ENCODE data around the gene CLDND1. TPM values are rescaled to one million over a fixed set of nuclear protein-coding genes. Genes with fewer than 3 reads are reported as not detected.

The CLDND1 gene
- total RNA-seq, 4 donors from 2014 or later: 84.6 to 191 (median 139) TPM

DNA sequence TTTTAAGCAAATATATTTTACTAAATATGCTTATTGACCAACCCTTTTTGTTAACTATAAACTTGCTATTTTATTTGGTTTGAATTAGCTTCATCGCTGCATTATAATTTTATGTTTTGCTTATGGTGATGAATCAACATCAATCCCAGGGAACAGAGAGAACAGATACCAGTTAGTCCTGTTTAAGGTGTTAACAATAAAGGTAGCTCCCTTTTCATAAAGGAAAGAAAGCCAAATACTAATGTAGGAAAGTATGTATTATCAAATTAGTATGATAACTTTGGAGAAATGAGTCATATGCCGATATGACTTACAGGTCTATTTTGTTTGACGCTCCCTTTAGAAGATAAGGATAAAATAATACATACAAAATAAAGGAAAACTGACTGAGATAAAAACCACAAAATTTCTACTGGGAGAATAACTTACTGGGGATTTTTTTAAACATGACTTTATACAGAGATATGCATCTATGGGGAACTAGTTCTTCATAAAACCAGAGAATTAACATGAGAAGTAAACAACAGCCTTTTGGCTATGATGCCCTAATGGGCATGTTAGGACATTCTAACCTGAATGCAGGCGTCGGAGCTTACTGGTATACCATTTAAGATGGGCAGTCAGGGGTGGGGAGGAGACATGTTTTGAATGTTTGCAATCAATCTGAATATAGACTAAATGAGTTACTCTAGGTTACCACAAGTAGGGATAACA is 20.7 kb downstream of the CLDND1 start:
- Histone ChIP-seq H3K36me3 (peaks cover 0 to 10% (median 4%) of the 10 kb centered on the region in 4 donors), H3K27ac (replicated peaks in 1 of 4) (no peak overlapping the region), H3K9me3 (no peaks in the 10 kb centered on the region), H3K4me3 (no peak overlapping the region), H3K27me3 (no peaks in the 10 kb centered on the region), H3K4me1 (no peaks in the 10 kb centered on the region)
- TF ChIP-seq, protein P1, sequence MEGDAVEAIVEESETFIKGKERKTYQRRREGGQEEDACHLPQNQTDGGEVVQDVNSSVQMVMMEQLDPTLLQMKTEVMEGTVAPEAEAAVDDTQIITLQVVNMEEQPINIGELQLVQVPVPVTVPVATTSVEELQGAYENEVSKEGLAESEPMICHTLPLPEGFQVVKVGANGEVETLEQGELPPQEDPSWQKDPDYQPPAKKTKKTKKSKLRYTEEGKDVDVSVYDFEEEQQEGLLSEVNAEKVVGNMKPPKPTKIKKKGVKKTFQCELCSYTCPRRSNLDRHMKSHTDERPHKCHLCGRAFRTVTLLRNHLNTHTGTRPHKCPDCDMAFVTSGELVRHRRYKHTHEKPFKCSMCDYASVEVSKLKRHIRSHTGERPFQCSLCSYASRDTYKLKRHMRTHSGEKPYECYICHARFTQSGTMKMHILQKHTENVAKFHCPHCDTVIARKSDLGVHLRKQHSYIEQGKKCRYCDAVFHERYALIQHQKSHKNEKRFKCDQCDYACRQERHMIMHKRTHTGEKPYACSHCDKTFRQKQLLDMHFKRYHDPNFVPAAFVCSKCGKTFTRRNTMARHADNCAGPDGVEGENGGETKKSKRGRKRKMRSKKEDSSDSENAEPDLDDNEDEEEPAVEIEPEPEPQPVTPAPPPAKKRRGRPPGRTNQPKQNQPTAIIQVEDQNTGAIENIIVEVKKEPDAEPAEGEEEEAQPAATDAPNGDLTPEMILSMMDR (IDR thresholded peaks at IDR 0.05): no peak
- TF ChIP-seq EP300 (IDR thresholded peaks at IDR 0.05) (no peak), POLR2A (IDR thresholded peaks at IDR 0.05; ENCODE audit: low read depth) (no peak), POLR2AphosphoS5 (IDR thresholded peaks at IDR 0.05) (no peak)
- WGBS: 90% methylated on average over 5 of the region's 5 CpGs
- DNase-seq (ENCODE audit: extremely low spot score): no peak
- intact Hi-C loops (cut with DNase I): no loop called here

DNA sequence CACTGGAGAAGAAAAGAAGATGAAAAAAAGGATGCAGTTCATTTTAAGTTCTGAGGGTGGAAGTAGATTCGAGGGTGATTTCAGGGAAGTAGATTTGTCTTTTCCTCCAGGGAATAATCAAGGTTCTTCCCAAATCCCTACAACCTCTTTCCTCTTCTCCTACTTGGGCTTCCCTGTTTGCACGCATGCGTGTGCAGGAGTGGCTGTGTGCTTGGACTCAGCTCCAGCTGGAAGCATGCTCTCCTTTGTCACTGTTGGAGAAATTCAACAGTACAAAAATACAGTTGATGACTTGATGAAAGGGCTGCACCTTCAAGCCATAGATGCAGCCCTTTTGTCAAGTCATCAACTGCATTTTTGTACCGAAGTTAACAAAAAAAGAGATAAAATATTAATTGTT is 21.4 kb downstream of the CLDND1 start:
- no peaks in the 10 kb centered on the region for H3K27me3 ChIP-seq
- no peak overlapping the region for H3K27ac ChIP-seq (replicated peaks in 1 of 4)
- no peak overlapping the region for H3K4me3 ChIP-seq
- intact Hi-C loops (cut with DNase I): no loop called here
- H3K4me1 ChIP-seq: no peaks in the 10 kb centered on the region
- DNase-seq (ENCODE audit: extremely low spot score): no peak
- WGBS: 86% methylated on average over 4 of the region's 4 CpGs
- no peaks in the 10 kb centered on the region for H3K9me3 ChIP-seq
- TF ChIP-seq, protein P1 (IDR thresholded peaks at IDR 0.05): no peak
- TF ChIP-seq POLR2AphosphoS5 (IDR thresholded peaks at IDR 0.05) (no peak), EP300 (IDR thresholded peaks at IDR 0.05) (no peak), POLR2A (IDR thresholded peaks at IDR 0.05; ENCODE audit: low read depth) (no peak)
- H3K36me3 ChIP-seq: peaks cover 0 to 8% (median 3%) of the 10 kb centered on the region in 4 donors

DNA sequence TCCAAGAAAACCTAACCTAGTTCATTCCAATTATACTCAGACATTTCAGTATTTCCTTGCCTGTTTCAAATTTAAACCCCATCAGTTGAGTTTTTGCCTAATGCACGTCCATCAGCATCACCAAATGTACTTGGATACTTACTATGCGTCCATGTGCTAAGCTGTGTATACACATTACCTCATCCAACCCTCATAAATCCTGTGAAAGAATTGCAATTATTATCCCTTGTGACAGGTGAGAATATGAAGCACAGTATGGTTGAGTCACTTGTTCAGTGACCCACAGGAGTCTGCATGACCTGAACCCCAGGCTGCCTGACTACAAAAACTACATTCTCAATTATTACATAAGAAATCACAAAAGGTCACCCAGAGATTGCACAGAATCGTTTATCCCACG is 22.7 kb downstream of the CLDND1 start:
- DNase-seq (ENCODE audit: extremely low spot score): no peak
- intact Hi-C loops (cut with DNase I): no loop called here
- Histone ChIP-seq H3K4me3 (no peak overlapping the region), H3K9me3 (no peaks in the 10 kb centered on the region), H3K27me3 (no peaks in the 10 kb centered on the region), H3K27ac (replicated peaks in 1 of 4) (no peak overlapping the region), H3K36me3 (peaks cover 0 to 8% (median 2%) of the 10 kb centered on the region in 4 donors), H3K4me1 (no peaks in the 10 kb centered on the region)
- TF ChIP-seq POLR2AphosphoS5 (IDR thresholded peaks at IDR 0.05) (no peak), EP300 (IDR thresholded peaks at IDR 0.05) (no peak), POLR2A (IDR thresholded peaks at IDR 0.05; ENCODE audit: low read depth) (no peak)
- TF ChIP-seq, protein P1 (IDR thresholded peaks at IDR 0.05): no peak
- WGBS: 75% methylated on average over 4 of the region's 4 CpGs

DNA sequence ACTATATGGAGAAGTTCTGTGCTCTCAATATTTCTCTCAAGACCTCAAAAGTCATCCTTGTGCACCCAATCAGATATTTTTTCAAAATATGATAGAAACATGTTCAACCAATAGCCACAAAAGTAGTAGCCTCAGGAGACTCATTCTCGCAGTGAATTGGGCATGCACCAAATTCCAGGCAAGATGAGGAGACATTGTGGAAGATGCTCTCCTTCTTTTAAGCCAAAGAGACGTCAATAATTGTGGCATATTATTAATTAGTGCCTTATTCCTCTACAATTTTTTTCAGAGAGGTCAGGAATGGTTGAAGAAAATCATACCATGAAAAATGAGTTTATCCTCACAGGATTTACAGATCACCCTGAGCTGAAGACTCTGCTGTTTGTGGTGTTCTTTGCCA is 25.3 kb downstream of the CLDND1 start, which contains the start of gene OR5K2:
TSS of gene OR5K2 (plus strand) at position 301 of the 400 bp plus-strand sequence. CDS start at position 301, 0 bp downstream.
- Histone ChIP-seq H3K36me3 (no peaks in the 10 kb centered on the region), H3K27ac (replicated peaks in 1 of 4) (no peak within 1 kb of the TSS), H3K4me3 (no peak within 1 kb of the TSS), H3K27me3 (no peaks in the 10 kb centered on the region), H3K4me1 (no peaks in the 10 kb centered on the region), H3K9me3 (no peaks in the 10 kb centered on the region)
- intact Hi-C loops (cut with DNase I): no loop called here
- WGBS: 83% methylated on average over 2 of the region's 2 CpGs
- TF ChIP-seq EP300 (IDR thresholded peaks at IDR 0.05) (no peak), POLR2AphosphoS5 (IDR thresholded peaks at IDR 0.05) (no peak), POLR2A (IDR thresholded peaks at IDR 0.05; ENCODE audit: low read depth) (no peak)
- TF ChIP-seq, protein P1 (IDR thresholded peaks at IDR 0.05): no peak
- DNase-seq (ENCODE audit: extremely low spot score): no peak
